PC-9 (cell line): ENCODE data around the gene NR6A1. TPM values are rescaled to one million over a fixed set of nuclear protein-coding genes. Genes with fewer than 3 reads are reported as not detected.

Experiments
- BruUV-seq: library from RNA; stranded (reverse); fragments of 400-500 nt; replicated peaks from 2 replicates; lab custom pipeline; 2021; lab: Mats Ljungman, UMichigan
- CTCF ChIA-PET: fragments of 300-600 bp; sonication (Branson Sonifier 250); formaldehyde crosslinking; loops from one replicate; lab custom pipeline; 2022; ENCODE audit warnings: antibody characterized with exemption; lab: Charles Lee
- POLR2A ChIA-PET: fragments of 300-600 bp; sonication (Branson Sonifier 250); formaldehyde crosslinking; loops from one replicate; lab custom pipeline; 2022; ENCODE audit warnings: antibody characterized with exemption; ENCODE audit not compliant: unreplicated experiment; lab: Charles Lee
- DNase-seq, 2 experiments: peaks; one replicate each; pipeline versions ENCODE4 v3.0.0 to v3.0.0-alpha.2; 2015 to 2022; ENCODE audit warnings: mixed read lengths in 1 of 2
- H2AFZ ChIP-seq: fragments of 200-600 bp; sonication (generic); 2 replicates; pipeline ENCODE4 v1.8.1; 2017; ENCODE audit warnings: antibody characterized with exemption
- H3F3A ChIP-seq: fragments of 200-600 bp; sonication (generic); 2 replicates; pipeline ENCODE4 v1.8.1; 2017; ENCODE audit warnings: antibody characterized with exemption, mild to moderate bottlenecking, low read depth; ENCODE audit not compliant: insufficient read depth
- H3K27ac ChIP-seq: fragments of 200-600 bp; sonication (generic); 2 replicates; pipeline ENCODE4 v1.6.1; 2016; ENCODE audit warnings: mixed run types
- H3K27me3 ChIP-seq: fragments of 200-600 bp; sonication (generic); 2 replicates; pipeline ENCODE4 v1.6.1; 2016; ENCODE audit warnings: low read depth, mixed run types; ENCODE audit not compliant: insufficient read depth
- H3K36me3 ChIP-seq: fragments of 200-600 bp; sonication (generic); 2 replicates; pipeline ENCODE4 v1.6.1; 2016; ENCODE audit warnings: low read depth, mixed run types
- H3K4me1 ChIP-seq: fragments of 200-600 bp; sonication (generic); replicated peaks from 2 replicates; pipeline ENCODE4 v1.6.1; 2016; ENCODE audit warnings: mixed run types; ENCODE audit not compliant: insufficient read depth
- H3K4me2 ChIP-seq: fragments of 200-600 bp; sonication (generic); 2 replicates; pipeline ENCODE4 v1.6.1; 2017; ENCODE audit warnings: mixed run types
- H3K4me3 ChIP-seq: fragments of 200-600 bp; sonication (generic); 2 replicates; pipeline ENCODE4 v1.6.1; 2016; ENCODE audit warnings: mixed run types
- H3K79me2 ChIP-seq: fragments of 200-600 bp; sonication (generic); 2 replicates; pipeline ENCODE4 v1.6.1; 2017; ENCODE audit warnings: low read depth, mixed run types
- H3K9me2 ChIP-seq: fragments of 200-600 bp; sonication (generic); 2 replicates; pipeline ENCODE4 v1.8.1; 2017; ENCODE audit warnings: mild to moderate bottlenecking; ENCODE audit not compliant: insufficient read depth
- H3K9me3 ChIP-seq: fragments of 200-600 bp; sonication (generic); 2 replicates; pipeline ENCODE4 v1.8.1; 2016; ENCODE audit warnings: low read depth; ENCODE audit not compliant: insufficient read depth
- H4K20me1 ChIP-seq: fragments of 200-600 bp; sonication (generic); 2 replicates; pipeline ENCODE4 v1.8.1; 2017; ENCODE audit not compliant: insufficient read depth
- CTCF ChIP-seq: fragments of 200-600 bp; sonication (generic); conservative IDR thresholded peaks from 2 replicates; pipeline ENCODE4 v1.6.1; 2017; ENCODE audit warnings: mixed run types, antibody characterized with exemption, mild to moderate bottlenecking, moderate library complexity
- EZH2 ChIP-seq: fragments of 200-600 bp; sonication (generic); IDR thresholded peaks from 2 replicates; pipeline ENCODE4 v1.8.0; 2017; ENCODE audit warnings: antibody characterized with exemption, low read depth
- intact Hi-C: fragments of 100-400 bp; cut with micrococcal nuclease; formaldehyde crosslinking; loops from one replicate; pipeline ENCODE4 v1.10.0; 2022; ENCODE audit not compliant: unreplicated experiment
- total RNA-seq: library from RNA; stranded (reverse); gene quantifications from 2 replicates; pipeline ENCODE4 v1.2.3, GENCODE V29; 2021

Gene NR6A1
- total RNA-seq, 1 experiment from 2014 or later: 13.0 TPM

GRCh38 chr9:124790301-124790700, 19.2 kb upstream of the NR6A1 start:
- BruUV-seq: no TSS peak
- no peak for DNase-seq
- Histone ChIP-seq H3K9me2 (no peaks in the 10 kb centered on the region), H3K4me1 (no peaks in the 10 kb centered on the region), H3K79me2 (no peaks in the 10 kb centered on the region), H3K4me3 (no peak overlapping the region), H4K20me1 (no peaks in the 10 kb centered on the region), H3K27me3 (no peaks in the 10 kb centered on the region), H2AFZ (no peak overlapping the region), H3K27ac (no peak overlapping the region), H3K4me2 (no peak overlapping the region), H3K9me3 (no peaks in the 10 kb centered on the region), H3F3A (no peaks in the 10 kb centered on the region), H3K36me3 (no peaks in the 10 kb centered on the region)
- CTCF ChIA-PET: no interaction called here
- intact Hi-C loops: no loop called here
- POLR2A ChIA-PET: no interaction called here
- TF ChIP-seq CTCF: no peak
- no peak for TF ChIP-seq EZH2

GRCh38 chr9:124789531-124789930, 18.4 kb upstream of the NR6A1 start:
- no peaks in the 10 kb centered on the region for H3K27me3 ChIP-seq
- no peak overlapping the region for H3K4me3 ChIP-seq
- TF ChIP-seq CTCF (no peak), EZH2 (no peak)
- POLR2A ChIA-PET: interaction anchor here (0.7 kb wide), 1 partner anchor 227 kb away, joined by 3 read pairs; no protein-coding TSS in a partner anchor
- no peak overlapping the region for H3K27ac ChIP-seq
- intact Hi-C loops: no loop called here
- no peaks in the 10 kb centered on the region for H3K9me2 ChIP-seq
- no peak overlapping the region for H3K4me2 ChIP-seq
- no peak for DNase-seq
- H2AFZ ChIP-seq: no peak overlapping the region
- H3K36me3 ChIP-seq: no peaks in the 10 kb centered on the region
- no peaks in the 10 kb centered on the region for H3K79me2 ChIP-seq
- CTCF ChIA-PET: interaction anchor here (0.9 kb wide), 1 partner anchor 15 kb away, joined by 5 read pairs; no protein-coding TSS in a partner anchor
- no peaks in the 10 kb centered on the region for H3F3A ChIP-seq
- BruUV-seq: no TSS peak
- no peaks in the 10 kb centered on the region for H3K4me1 ChIP-seq
- H4K20me1 ChIP-seq: no peaks in the 10 kb centered on the region
- H3K9me3 ChIP-seq: no peaks in the 10 kb centered on the region

DNA sequence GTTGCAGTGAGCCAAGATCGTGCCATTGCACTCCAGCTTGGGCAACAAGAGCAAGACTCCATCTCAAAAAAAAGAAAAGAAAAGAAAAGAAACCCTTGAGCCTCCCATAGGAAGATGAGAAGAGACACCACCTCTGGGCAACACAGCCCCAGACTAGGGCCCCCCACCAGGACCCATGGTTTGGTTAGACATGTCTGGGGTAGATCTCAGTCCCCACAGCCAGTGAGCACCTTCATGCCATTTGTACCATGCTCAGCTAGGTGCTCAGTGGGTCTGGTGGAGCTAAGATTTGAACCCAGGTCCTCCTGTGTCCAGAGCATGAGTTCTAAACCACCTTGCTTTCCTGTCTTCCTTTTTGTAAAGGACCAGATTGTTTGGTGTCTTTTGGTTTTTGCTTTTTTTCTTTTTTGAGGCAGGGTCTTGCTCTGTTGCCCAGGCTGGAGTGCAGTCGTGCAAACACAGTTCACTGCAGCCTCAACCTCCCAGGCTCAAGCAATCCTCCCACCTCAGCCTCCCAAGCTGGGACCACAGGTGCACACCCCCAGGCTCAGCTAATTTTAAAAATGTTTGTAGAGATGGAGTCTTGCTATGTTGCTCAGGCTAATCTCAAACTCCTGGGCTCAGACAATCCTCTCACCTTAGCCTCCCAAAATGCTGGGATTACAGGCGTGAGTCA, 17.6 kb upstream of the NR6A1 start:
- no peak for DNase-seq
- no peak overlapping the region for H3K4me3 ChIP-seq
- intact Hi-C loops: no loop called here
- no peaks in the 10 kb centered on the region for H3K79me2 ChIP-seq
- no peaks in the 10 kb centered on the region for H3K27me3 ChIP-seq
- CTCF ChIA-PET: no interaction called here
- BruUV-seq: no TSS peak
- no peak overlapping the region for H3K27ac ChIP-seq
- no peaks in the 10 kb centered on the region for H4K20me1 ChIP-seq
- H3F3A ChIP-seq: no peaks in the 10 kb centered on the region
- no peak overlapping the region for H3K4me2 ChIP-seq
- no peak overlapping the region for H2AFZ ChIP-seq
- no peaks in the 10 kb centered on the region for H3K36me3 ChIP-seq
- no peaks in the 10 kb centered on the region for H3K4me1 ChIP-seq
- POLR2A ChIA-PET: no interaction called here
- no peaks in the 10 kb centered on the region for H3K9me2 ChIP-seq
- H3K9me3 ChIP-seq: no peaks in the 10 kb centered on the region
- no peak for TF ChIP-seq CTCF
- no peak for TF ChIP-seq EZH2
